Nasal cavity respiratory epithelium epithelial cell of viscerocranial mucosa (primary cell): ENCODE data around the gene UBE2M. TPM values are rescaled to one million over a fixed set of nuclear protein-coding genes. Genes with fewer than 3 reads are reported as not detected.

Experiments used
- total RNA-seq: library from RNA; depleted of rRNA; stranded (reverse); fragments of >200 nt; gene quantifications from 2 replicates; pipeline ENCODE4 v1.2.3, GENCODE V29; 2014

UBE2M gene
- 60.7 and 100 TPM in 2 replicates for total RNA-seq

DNA sequence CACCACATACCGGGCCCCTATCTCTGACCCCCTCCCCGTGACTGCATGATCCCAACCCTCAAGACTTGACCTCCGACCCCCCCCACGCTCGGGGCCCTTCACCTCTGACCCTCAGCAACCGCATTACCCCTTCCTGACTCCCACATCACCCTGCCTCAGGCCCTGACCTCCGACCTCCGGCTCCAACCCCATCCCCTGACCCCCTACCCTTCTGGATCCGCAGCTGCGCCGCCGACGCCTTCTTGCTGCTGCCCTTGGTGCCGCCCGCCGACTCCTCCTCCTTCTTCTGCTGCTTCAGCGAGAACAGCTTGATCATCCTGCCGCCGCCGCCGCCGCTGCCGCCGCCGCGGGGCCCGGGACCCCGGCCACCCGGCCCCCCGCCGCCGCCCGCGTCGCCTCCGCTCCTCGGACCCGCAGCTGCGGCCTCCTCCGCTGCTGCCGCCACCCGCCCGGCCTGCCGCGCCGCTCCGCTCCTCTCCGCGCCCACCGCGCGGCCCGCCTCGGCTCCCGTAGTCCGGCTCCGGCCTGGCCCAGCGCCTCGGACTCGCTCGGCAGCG, at the start of gene UBE2M:
UBE2M (minus strand) TSS at position 546 of the 557 bp plus-strand sequence; CDS start at position 316, 230 bp downstream.

DNA sequence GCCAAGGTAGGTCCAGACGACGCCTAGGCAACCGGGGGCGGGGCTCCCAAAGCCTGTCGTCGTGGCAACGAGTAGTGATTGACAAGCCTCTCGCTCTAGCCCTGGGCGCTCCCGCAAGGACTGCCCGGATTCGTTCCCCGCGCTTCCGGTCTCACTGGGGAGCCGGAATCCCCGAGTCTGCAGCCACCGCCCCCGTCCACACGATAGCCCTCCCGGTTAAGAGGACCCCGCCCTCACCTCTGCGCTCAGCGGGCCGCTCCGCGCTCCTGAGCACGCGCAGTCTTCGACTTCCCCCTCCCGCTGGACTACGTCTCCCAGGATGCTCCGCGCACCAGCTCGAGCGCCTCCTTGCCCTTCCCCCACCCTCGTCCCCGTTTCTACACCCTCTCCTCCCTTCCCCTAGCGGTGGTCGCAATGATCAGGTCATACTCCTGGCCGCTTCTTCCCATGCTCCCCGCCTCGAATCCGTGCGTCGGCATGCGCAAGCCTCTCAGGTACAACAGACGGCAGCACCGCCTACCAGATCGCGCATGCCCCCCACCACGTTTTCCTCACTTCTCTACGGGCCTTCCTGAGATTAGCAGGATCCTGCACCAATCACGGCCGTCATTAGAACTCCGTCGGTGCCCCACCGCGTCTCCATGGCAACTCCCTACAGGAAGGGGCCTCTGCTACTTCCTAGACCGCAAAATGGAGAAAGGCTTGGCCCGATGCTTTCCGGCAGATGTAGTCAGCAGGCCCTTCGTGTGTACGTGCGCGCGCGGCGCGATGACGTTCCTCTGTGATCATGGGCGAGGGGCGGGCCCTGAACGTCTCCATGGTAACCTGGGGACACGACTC, 14.6 kb upstream of the UBE2M start, which contains the start of gene MZF1:
MZF1 (minus strand) TSS at position 518 of the 840 bp plus-strand sequence. CDS start 1,946 bp downstream, outside the sequence.

DNA sequence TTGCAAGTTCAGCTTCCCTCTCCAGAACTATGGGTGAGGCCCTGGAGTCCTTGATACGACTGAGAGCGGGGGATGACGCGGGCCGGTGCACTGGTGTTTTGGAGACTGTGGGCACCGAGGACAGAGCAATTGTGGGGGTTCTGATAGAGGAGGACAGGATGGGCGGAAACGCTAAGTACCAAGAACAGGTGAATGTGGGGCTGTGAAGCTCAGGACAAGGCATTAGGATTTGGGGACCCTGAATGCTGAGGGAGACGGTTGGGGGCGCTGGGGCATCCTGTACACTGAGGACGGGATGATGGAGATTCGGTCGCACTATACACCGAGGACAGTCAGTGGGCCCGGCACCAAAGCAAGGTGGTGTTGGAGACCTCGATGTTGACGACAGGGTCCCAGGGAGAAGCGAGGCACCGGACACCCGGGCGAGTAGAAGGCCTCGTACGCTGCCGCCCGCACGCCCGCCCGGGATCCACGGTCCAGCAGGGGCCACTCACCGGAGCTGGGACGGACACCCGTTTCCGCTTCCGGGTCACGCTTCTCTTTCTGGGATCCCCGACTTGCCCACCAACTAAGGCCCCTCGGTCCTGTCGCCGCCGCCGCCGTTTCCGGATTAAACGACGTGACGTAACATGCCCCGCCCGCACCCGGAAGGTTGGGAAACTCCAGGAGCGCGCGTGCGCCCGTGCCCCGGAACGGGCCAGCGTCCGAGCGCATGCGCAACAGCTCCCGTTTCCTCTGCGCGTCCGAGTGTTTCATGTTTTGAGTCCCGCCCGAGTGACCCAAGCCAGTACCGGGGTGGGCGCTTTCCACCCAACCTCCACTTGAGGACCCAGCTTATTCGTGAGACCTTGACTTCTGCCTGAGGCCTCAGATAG, 3.7 kb downstream of the UBE2M start, which contains the start of gene CHMP2A:
CHMP2A (minus strand) TSS at position 612 of the 875 bp plus-strand sequence. CDS start 893 bp downstream, outside the sequence.

DNA sequence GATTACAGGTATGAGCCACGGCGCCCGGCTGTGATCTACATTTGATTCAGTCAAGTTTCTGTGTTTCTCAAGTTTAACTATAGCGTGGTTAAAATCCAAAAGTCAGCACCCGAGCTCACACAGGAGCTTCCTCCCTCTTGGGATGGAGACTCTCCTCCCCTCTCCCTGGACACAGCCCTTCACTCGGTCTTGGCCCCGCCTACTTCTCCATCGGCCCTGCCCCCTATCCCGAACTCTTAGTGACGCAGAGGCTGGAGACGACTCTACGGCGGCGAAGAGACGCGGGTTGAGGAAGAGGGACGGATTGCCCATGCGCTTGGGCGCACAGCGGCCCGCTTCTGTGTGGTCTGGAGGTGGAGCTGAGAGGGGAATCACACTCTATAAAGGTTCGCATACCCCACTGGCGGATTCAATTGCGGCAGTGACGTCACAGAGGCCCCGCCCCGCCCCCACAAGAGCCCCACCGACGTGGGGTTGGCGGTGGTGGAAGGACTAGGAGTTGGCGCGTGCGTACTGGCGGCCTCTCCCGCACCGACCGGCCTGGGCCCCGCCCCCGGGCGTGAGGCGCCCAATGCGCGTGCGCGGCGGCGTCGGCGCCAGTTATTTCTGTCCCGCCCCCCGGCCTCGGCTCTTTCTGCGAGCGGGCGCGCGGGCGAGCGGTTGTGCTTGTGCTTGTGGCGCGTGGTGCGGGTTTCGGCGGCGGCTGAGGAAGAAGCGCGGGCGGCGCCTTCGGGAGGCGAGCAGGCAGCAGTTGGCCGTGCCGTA, 14.4 kb downstream of the UBE2M start, which contains the start of gene TRIM28:
TRIM28 (plus strand) TSS at position 239 of the 765 bp plus-strand sequence. CDS start 694 bp downstream, outside the sequence.

DNA sequence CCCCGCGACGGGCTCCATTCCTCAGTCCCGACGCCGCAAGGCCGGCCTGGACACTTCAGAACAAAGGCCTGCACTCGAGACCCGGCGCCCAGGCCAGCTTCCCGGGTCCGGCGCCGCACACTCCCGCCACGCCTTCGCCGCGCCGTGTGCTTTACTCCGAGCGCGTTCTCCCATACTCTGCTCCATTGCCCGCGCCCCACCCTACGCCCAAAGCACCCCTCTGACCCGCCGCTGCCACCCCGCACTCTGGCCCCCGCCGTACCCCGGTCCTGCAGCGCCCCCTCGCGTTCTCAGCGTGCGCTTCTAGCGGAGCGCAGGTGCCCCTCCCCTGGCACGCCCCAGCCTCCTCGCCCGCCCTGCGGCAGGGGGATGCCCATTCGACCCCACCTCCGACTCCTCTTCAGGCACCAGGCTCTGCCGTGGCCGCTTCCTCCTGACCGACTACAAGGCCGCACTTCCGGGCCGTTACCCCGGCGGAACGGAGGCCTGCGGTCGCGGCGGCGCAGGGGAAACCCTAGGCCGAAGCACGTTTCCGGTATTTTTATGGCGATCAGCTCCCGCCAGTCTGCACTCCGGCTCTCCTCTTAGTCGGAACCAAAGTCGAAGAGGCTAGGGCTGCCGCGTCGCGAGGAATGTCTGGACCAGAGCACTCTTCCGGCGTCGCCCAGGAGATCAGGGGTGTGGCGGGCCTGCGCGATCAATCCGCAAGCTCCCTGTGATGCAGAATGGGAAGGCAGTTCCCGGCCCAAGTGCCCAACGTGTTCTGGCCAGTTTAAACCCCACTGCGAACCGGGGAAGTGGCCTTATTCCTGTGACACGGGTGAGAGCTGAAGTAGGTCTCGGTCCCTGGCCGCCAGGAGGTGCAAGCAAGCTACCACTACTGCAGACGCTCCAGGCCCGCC, 38.8 kb downstream of the UBE2M start, which contains the start of gene ZBTB45:
ZBTB45 (minus strand) TSS at position 456 of the 902 bp plus-strand sequence. CDS start 2,137 bp downstream, outside the sequence.

DNA sequence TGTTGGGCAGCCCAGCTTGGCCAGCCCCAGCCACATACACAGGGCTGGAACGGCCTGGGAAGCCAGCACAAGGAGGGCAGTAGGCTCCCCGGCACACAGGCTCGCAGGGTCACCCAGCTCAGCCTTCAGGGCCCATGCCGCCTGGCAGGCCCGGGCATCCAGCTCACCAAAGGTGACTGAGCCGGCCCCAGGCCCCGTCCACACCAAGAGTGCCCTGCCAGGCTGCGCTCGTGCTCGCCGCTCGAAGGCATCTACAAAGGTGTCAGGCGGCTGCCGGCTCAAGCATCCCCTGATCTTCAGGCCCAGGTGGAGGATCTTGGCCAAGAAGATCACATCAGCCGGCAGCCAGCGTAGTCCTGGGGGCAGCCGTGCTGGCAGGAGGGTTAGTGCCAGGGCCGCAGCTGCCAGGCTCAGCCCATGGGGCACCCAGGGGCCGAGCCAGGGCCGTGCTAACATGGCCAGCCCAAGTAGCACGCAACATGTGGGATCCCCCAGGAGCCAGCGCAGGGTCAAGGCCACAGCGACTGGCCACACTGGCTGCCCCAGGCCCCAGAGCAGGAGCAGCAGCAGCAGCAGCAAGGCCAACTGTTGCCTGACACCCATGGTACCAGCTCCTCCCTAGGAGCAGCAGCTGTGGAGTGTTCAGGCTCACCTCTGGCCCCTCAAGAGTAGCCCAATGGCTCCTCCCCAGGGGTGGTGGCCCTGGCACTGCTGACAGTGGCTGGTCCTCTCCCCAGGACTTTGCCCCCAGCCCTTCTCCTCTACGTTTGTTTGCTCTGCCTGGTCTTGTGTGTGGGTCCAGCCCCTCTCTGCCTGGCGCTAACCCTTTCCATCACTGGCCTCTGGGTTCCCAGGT, 46.8 kb downstream of the UBE2M start, which contains the start of gene SLC27A5:
SLC27A5 (minus strand) TSS at position 640 of the 856 bp plus-strand sequence; CDS start at position 603, 37 bp downstream.

Other genes starting within 250 kb of the UBE2M start
- 2.4 and 4.3 TPM in 2 replicates for gene ZSCAN22, start 231.6 kb downstream of the UBE2M start, total RNA-seq
- 0.78 and 3.4 TPM in 2 replicates for gene A1BG, start 205.1 kb downstream of the UBE2M start, total RNA-seq
- gene ZNF497, start 195.9 kb downstream of the UBE2M start, total RNA-seq: 1.0 and 2.7 TPM in 2 replicates
- 1.6 and 2.7 TPM in 2 replicates for gene ZNF837, start 177.6 kb downstream of the UBE2M start, total RNA-seq
- 2,119 and 3,422 TPM in 2 replicates for gene RPS5, start 171.3 kb downstream of the UBE2M start, total RNA-seq
- 1.4 and 2.1 TPM in 2 replicates for gene RNF225, start 163.0 kb downstream of the UBE2M start, total RNA-seq
- 17.4 and 21.4 TPM in 2 replicates for gene ZNF584, start 150.0 kb downstream of the UBE2M start, total RNA-seq
- 5.8 and 6.8 TPM in 2 replicates for gene ZNF132, start 118.5 kb downstream of the UBE2M start, total RNA-seq
- gene ZNF324B, start 107.0 kb downstream of the UBE2M start, total RNA-seq: 12.0 and 15.9 TPM in 2 replicates
- 10.9 and 18.2 TPM in 2 replicates for gene ZNF324, start 91.5 kb downstream of the UBE2M start, total RNA-seq
- 3.4 and 6.1 TPM in 2 replicates for gene ZNF446, start 82.3 kb downstream of the UBE2M start, total RNA-seq
- gene SLC27A5, start 46.6 kb downstream of the UBE2M start, total RNA-seq: 4.7 and 14.0 TPM in 2 replicates
- gene ZBTB45, start 38.8 kb downstream of the UBE2M start, total RNA-seq: 3.8 and 7.3 TPM in 2 replicates
- gene TRIM28, start 14.5 kb downstream of the UBE2M start, total RNA-seq: 304 and 353 TPM in 2 replicates
- gene CHMP2A, start 3.5 kb downstream of the UBE2M start, total RNA-seq: 104 and 173 TPM in 2 replicates
- gene MZF1, start 14.7 kb upstream of the UBE2M start, total RNA-seq: 21.1 and 22.6 TPM in 2 replicates